ENCODE results near the gene MYLK. TPM values are rescaled to one million over a fixed set of nuclear protein-coding genes. Genes with fewer than 3 reads are reported as not detected.

The MYLK gene
- polyA plus RNA-seq, 10 donors, result 18.9 to 25.5 (median 22.7) TPM

DNA sequence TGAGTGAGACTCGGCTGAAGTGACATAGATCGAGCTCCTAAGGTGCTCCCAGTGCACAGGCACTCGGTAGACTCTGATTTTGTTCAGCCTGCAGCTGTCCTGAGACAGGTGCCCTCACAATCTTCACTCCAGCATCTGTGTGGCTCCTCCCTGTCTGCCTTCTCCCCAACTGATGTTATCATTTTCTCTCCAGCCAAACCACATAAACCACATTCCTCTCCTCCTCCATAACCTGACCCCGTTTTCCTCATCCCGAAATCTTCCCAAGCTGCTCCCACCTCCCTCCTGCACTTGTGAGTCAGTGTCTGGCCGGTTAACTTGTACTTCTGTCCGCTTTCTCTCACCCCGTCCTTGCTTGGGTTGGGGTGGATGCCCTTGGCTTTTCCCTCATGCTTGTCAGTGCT, 206.0 kb downstream of the MYLK start:
- peak in 1 of 3 donors; percentile 87 for DNase-seq

DNA sequence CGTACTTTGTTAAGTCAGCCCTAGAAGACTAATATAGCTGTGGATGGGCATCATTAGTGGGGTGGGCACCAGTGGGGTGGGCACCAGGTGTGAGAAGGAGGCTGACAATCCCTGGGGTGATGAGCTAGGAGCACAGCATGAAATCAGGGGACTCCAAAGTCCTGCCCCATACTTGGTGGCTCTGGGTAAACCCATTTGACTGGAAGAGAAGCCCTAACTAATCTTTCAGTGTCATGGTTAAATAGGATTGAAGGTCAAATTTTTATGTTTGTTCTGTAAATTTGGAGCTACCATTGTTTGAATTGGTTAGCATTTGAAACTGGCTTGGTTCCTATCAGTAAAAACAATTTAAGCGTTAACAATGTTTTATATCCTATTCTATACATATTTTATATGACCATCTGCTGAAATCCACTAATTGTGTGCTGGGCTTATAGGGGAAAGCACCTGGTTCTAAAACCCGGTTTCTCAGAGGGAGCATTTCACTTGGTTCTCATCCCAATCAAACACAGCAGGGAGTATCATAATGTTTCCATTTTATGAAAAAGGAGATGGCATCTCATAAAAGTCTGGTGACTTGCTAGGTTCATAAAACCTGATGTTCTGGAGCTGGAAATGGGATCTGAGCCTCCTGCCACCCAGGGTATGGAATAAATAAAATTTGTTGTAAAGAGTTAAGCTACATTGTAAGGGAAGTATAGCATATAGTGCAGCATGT, 211.5 kb downstream of the MYLK start:
- no peak for DNase-seq

DNA sequence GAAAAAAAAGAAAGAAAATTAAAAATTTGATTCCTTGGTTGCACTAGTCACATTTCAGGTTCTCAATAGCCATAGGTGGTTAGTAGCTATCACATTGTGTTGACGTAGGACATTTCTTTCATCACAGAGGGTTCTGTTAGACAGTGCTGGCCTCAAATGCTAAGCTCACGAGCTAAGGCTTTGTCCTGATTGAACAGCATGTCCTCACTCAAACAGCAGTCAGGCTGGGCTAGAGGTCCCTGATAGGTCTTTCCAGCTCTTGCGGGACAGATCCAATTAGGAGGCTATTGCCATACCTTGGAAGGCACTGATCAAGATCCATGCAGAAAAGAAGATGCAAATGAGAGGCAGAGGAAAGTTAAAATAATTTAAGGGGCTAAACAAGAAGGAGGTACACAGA, 213.4 kb downstream of the MYLK start:
- no peak for DNase-seq

DNA sequence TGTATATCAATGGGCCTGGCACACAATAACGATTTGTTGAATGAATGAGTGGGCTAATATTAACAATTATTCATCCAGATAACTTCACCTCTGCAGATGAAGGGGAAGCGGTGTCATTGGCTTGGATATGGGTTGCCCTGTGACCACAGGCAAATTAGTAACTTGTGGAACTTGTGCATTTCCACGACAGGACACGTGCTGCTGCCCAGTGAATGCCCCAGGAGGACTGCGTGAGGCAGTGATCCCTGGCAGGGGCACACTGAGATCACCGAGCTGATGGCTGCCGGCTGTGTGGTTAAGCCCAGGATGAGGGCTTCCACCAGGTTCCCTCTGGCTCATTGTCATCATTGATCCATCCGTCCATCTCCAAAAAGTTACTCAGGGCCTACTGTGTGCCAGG, 215.2 kb downstream of the MYLK start:
- no peak for DNase-seq

DNA sequence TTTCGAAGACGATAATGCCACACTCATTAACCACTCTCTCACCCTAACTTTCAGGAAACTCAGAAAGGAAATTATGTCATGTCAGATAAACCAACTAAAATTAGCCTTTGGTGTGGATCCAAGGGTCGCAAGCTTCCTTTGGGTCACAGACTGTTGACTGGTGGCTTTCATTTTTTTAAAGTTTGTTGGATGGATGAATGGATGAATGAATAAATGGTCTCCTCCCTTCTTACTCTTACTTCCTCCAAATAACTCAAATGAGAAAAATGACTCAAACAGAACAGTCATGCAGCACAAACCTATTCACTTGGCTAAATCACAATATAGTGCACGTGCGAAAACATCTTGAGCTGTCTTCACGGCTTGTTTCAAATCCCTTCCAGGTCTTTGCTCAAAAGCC, 216.3 kb downstream of the MYLK start:
- DNase-seq, result peak in 1 of 3 donors; percentile 24

DNA sequence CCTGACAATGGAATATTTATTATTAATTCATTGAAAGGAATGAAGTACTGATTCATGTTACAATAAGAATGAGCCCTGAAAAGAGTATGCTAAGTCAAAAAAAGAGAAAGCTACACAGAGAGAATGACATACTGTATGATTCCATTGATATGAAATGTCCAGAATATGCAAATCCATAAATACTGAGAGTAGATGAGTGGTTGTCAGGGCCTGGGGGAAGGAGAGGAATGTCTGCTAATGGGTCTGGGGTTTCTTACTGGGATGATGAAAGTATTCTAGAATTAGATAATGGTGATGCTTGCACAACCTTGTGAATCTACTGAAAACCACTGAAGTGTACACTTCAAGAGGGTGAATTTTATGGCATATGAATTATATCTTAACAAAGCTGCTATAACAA, 219.4 kb downstream of the MYLK start:
- DNase-seq, result no peak

DNA sequence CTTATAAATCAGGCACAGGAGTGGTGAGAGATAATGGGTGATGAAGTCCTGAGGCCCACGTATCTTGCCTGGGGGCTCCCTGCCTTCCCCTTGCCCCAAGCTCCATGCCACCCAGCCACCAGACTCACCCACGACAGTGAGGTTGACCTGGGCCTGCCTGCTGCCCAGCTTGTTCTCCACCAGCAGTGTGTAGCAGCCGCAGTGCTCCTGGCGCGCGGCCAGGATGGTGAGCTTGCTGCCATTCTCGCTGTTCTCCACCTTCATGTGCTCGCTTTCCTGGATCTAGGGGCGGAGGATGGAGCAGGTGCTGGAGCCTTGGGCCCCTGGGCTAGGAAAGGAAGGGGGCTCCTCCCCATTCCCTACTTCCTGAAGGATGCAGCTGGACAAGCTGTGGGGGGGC, 220.2 kb downstream of the MYLK start:
- DNase-seq, result peak in 1 of 3 donors; percentile 19

DNA sequence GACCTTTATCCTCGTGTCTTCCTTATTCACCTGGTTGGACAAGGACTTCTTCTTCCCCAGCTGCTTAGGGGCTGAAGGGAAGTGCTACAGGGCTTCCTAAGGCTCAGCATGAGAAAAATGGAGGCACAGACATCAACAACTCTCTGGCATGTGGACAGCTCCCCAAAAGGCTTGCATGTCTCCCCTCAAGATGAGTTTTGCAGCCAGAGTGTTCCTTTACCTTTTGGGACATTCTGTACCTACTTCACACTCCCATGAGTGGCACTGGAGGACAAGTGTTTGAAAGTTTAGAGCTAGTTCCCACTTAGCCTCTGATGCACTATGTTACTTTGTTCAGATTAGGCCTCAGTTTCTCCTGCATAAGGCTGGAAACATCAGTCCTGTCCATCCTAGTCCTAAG, 222.2 kb downstream of the MYLK start:
- DNase-seq, result no peak

DNA sequence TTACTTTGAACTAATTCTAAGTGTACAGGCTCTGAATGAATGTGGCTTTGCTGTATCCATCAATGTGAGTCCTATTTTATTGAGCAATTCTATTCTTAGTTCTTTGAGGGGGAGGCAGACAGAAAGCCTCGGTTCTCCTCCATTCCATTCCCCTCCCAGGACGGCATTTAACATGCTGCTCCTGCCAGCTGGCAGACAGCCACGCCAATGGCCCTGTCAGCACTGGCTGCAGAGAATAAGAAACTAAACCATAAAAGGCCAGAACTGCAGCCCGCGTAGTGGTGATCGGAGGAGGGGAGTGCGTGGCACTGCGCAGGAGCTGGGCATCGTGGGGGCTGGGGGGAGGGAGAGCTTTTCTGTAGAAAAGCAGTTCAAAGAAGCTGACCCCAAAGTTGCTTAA, 223.2 kb downstream of the MYLK start:
- DNase-seq, result peak; percentile 83 to 98 (median 92)

DNA sequence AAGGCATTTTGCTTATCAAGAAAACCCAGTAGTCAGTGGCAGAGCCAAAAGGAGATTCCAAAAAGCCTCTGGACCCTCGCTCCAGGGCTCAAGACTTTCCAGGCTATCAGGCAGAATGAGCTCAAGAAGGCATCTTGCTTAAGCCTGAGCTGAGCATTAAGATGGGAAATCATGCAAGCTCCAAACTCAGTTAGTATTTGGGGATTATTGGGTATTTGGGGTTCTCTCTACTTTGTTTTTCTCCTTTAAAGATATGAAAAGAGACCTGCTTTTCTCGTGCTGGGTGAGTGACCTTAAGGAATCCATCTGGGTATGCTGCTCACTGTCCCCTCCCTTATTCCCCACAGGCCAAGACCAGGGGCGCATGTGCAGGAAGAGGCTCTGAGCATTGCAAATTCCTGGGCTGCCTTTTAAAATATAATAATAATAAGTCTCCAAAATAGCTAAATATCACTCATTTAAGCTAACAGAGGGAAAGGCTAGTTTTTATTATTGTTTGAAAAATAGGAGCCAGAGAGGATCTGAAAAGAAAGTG, 223.9 kb downstream of the MYLK start:
- no peak for DNase-seq

DNA sequence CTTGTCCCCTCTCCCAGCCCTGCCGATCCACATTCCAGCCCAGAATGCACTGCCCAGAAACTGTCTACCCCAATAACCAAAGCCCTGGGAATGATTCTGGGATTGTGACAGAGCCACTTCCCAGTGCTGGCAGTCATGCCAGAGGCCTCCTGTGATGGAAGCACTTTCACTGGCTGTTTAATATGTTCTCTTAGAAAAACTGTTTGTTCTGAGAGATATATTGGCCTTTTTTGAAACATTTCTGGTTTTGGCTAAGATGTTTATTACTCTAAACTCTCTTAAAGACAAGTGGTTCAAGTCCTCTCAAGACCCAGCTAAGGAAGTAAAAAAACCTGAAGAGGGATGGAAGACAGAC, 225.3 kb downstream of the MYLK start:
- DNase-seq, result no peak

DNA sequence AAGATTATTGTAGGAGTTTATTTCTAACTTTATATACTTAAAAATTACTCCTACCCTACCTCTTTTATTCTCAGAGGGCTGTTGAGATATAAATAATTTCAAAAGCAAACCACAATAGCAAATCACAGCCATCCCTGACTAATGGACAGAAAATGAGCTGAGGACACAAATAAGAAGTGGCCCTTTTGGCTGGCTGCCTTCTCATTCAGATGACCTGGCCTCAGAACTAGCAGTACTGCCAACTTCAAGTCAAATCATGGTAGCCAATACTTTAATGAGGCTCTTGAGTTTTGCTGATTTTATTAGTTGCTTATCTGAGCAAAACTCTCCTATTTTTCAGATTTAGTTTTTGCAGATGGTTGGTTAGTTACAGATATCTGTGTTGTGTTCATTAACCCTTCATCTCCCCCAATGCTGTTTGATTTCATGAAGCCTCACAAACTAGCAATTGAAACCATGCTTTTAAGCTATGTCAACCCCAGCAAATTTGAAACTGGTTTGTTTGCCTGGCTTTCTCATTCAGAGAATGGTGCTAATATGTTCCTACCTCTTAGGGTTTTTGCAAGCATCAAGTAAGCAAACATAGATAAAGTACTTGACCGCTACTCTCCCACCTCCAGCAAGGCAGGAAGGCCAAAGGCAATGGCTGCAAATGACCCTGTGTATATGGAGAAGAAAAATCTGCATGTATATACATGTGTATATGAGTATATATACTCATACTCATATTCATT, 225.8 kb downstream of the MYLK start:
- DNase-seq, result peak in 1 of 3 donors; percentile 49

DNA sequence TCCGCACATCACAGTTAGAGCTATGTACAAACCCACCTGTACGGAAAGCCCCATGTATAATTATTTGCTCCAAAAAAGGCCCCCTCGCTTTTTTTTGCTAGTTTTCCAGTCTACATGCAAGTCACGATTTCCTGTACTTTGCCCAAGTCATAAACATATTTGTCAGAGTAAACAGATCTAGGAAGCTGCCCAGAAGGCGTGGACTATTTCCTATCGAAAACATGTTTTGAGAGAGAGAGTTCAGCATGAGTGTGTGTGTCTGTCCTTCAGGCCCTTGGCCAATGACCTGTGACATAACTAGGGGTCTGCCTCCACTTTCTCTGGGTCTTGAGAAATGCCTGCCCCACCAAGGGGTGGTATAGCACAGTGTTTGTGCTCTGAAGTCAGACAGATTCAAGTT, 226.6 kb downstream of the MYLK start:
- no peak for DNase-seq

DNA sequence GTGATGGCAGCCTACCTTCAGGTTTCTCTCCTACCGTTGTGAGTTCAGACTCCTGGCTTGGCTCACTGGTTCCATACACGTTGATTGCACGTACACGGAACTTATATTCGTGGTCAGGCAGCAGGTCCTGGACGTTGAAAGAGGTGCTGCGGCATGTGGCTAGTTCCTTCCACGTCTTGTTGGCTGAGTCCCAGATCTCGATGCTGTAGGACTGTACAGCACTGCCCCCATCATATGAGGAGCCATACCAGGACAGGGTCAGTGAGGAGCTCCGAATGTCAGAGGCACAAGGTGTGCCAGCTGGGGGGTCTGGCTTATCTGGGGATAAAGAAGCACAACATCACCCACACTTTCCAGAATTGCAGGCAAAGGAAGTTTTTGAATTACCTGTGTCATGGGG, 227.0 kb downstream of the MYLK start:
- no peak for DNase-seq

DNA sequence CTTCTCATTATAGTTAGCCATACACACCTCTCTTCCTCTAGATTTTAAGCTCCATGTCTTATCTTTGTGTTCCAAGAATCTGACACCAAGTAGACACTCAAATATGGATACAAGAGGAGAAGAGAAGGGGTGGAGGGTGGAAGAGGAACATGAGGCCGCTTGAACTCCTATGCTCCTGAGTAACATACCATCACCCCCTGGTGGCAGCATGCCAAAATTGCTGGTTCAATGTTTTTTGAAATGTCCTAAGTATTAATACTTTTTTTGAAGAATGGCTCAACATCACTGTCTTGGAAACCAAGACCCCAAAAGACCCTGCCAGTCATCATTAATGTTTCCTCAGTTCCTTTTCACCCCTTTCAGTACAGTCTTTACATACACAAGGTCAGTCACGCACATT, 227.4 kb downstream of the MYLK start:
- no peak for DNase-seq

DNA sequence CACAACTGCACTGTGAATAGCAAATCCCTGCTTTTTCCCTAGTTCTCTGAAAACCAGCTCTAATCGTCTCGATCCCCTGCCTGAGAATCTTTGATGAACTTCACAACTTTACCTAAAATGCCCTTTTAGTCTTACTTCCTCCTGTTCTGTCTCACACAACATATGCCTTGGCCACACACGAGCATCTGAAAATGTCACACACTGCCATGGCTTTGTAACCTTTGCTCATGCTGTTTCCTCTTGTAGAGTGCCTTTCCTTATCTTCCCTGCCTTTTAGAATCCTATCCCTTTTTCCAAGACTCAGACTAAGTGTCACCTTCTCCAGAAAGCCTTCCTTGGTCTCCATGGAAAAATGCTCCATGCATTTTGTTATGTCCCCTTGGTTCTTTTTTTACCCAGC, 227.9 kb downstream of the MYLK start:
- DNase-seq, result no peak

DNA sequence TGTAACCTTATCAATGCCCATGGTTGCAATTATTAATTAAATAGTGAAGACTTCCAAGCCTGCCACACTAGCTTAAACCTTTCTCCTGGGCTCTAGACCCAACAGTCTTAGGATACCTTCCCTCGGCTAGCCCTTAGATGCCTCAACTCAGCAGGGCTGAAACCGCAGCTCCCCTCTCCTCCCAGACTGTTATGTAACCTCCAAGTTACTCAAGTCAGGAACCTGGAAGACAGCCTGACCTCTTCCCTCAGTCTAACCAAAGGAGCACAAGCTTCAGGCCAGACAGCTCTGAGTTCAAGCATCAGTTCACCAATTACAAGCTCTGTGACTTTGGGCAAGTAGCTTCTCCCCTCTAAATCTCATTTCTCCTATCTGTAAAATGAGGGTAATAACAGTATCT, 228.7 kb downstream of the MYLK start:
- no peak for DNase-seq

DNA sequence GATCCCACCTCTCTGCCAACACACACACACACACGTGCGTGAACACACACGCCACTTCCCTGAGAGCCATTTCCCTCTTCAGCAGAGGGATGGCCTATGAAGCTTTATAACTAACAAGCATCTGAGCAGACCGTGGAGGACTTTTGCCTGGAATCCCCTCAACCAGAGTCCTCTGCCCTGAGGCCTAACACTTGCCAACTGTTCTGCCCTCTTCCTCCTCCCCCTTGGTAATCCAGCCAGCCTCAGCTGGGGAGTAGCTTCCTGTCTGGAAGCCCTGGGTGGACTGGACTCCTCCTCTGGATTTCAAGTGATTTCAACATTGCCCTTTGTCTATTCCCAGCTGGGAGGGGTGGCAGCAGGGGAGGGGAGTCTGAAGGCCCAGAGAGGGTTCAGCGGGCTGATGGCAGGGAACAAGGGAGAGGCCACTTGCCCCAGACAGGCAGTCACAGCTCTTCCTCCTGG, 230.9 kb downstream of the MYLK start:
- peak in 2 of 3 donors; percentile 57 to 78 for DNase-seq

DNA sequence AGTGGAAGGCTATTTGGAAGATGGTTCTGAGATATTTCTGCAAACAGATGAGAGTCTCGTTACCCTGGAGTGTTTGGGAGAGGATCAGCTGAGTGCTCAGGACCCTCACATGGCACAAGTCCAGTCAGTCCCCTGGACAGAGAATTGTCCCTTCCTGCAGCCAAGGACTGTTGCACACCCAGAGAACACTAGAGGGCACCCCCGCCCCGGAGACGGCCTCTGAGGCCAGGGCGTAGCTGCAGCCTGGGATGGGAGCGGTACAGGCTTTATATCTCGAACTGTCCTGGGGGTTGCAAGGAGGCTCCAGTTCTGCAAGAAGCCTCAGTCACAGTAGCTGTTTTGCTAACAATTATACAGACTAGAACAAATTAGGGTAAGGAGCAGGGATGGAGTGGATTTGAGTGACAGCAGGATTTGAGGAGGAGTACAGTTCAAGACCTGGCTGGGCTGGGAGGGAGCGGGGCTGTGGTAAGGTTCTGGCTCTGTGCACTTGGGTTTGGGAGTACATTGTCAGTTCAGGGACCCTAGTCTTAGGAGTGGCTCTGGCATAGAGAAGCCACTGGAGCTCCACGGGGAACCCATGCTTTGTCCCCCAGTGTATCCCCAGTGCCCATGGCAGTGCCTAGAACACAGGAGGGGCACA, 231.7 kb downstream of the MYLK start:
- DNase-seq, result peak; percentile 67 to 89 (median 77)

DNA sequence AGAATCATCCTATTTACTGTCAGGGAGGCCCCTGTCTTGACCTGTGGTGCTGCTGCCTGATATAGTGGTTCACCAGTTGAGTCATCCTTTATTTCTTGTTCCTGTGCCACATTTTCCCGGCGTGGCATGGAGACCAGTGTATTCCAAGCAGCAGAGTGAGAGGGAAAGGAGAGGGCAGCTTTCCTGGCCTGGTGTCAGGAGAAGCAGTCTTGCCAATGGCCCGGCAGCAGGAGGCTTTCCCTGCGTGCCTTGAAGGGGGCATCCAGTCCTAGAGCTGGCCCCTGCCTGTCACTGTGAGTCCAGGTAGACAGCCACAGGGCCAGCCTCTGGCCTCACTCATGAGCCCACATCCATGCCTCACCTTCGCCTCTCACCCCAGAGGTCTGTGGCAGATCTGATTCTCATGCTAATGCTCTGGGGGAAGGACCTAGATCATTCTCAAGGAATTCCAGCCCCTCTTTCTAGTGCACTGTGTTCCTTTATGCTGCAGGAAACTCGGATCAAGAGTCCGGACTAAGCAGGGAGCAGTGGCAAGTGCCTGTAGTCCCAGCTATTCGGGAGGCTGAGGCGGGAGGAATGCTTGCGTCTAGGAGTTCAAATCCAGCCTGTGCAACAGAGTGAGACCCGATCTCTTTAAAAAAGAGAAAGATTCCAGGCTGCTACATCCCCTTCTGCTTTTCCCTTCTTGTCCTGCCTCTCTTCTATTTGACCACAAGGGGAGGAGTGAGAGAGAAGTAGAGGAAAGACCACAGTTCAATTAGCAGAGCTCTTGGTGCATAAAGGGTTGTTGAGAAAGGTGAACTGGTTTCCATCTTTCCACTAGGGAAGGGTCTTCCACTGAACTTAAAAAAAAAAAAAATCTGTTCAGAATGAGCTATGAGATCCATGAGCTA, 232.4 kb downstream of the MYLK start:
- no peak for DNase-seq

DNA sequence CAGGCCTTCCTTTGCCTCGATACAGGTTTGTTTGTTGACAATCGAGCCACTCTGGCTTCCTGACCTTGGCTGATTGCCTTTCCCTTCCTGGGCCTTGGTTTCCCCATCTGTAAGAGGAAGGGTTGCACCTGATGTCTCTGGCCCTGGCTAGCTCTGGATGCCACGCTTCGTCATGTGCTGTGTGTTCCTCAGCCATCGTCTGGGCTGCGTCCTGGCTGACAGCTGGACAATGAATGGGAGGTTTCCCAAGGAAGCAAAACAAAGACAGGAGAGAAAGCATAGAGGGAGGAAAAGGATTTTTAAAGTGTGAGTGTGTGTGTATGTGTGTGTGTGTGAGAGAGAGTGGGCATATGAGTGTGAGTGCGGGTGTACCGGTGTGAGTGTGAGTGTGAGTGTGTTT, 234.0 kb downstream of the MYLK start:
- DNase-seq, result no peak

Data from muscle of back (tissue), 11 donors.